Cerebellar cortex (tissue), 1 donor: ENCODE data around the gene TMTC1.

Experiments used
- DNase-seq: peaks from one replicate; pipeline ENCODE4 v3.0.0-alpha.2; 2015; ENCODE audit warnings: low spot score

Gene TMTC1

DNA sequence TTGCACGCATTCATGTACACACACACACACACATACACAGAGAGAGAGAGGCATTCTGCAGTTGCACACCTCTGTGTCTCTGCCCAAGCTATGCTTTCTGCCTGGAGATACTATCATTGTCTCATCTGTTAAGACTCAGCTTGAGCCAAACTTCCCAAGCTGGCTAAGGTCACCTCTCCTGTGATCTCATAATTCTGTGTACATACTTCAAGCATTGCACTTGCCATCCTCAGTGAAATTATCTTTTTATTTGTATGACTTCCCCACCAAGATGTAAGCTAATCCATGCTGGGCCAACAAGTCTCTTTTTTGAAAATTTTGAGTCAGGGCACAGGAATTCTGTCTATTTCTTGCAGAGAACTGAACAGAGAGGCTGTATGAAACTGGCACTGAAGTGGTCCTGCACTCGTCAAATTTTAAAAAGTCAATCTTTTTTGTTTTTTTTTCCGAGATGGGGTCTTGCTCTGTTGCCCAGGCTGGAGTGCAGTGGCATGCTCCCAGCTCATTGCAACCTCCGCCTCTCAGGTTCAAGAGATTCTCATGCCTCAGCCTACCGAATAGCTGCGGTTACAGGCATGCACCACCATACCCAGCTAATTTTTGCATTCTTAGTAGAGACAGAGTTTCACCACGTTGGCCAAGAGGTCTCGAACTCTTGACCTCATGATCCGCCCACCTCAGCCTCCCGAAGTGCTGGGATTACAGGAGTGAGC is 44.3 kb downstream of the TMTC1 start:
- DNase-seq, result no peak

DNA sequence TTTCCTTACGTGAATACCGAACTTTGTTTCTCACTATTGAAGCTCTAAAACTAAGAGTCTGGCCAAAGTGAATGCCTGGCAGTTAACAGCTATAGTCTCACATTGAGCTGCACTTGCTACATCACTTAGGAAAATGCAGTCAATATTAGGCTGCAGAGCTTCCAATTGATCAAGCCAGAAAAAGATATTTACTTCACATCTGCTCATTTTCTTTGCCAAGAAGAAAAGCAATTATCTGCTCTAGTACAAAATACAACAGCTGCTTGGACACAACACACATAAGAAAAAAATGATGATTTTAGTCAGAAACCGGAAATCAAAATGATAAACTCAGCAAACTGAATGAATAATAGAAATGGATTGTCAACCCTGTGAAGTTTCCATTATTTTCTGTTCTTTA is 45.4 kb downstream of the TMTC1 start:
- no peak for DNase-seq

DNA sequence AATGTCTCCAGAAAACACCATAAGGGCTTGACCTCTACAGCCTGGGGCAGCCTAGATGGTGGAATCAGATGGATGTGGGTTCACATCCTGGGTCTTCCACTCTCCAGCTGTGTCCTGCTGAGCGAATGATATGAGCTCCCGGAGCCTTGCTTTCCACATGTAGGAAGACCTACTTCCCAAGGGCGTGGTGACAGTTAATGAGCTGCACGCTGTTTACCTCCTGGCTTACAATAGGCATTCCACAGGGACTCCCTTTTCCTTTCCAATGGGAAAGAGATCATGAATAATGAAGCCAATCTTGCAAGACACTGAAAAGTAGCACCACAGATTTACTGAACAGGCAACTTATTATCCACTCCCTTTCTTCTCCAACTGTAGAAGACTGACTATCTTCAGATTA is 46.1 kb downstream of the TMTC1 start:
- DNase-seq, result no peak

DNA sequence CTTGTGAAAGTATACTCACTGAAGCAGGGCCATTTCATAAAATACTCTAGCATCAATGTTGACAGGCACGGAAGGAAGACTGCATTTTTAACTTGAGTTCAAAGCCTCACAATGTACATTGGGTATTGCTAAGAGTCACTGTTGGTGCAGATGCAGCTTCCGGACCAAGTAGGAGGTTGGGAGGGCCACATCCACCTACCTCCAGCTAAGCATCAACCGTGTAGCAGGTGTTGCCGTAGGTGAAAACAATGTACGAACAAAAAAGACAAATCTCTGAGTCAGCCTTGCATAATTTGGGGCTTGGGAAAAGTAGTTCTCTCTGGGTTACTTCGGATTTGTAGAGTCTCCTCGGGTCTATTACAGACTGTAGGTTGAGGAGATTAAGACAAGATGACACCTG is 48.1 kb downstream of the TMTC1 start:
- DNase-seq, result no peak

DNA sequence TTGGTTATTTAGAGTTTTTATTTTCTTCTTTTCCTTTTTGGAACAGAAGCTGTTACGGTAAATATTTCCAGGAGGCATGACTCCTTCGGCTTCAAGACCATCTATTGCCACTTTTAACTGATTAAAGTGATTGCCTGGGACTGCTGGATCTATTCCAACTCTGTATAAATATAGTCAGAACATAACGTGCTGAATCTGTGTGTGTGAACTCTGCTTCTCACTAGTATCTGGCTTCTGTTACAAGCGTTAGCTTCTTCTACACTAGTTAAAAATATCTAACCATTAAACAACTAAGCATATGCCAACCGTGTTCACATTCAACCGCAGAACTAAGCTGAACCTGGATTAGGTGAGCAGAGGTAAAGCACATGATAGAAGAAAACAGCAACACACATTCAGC is 49.0 kb downstream of the TMTC1 start:
- DNase-seq, result no peak

DNA sequence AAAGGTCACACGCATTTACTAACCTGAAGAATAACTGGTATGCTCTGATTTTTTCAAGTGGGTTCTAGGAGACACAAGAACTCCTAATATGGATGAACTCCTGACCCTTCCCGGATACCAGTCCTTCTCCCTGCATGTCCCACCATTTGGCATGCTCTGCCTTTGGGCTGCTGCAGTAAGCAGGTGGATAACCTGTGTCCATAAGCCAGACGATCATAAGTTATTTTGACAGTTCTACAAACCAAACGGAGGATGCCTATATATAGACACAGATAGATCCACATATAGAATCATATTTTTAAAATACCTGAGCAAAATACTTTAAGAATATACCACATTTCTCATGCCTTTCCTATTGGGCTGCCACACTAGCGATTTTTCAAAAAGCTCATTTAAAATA is 49.4 kb downstream of the TMTC1 start:
- no peak for DNase-seq

DNA sequence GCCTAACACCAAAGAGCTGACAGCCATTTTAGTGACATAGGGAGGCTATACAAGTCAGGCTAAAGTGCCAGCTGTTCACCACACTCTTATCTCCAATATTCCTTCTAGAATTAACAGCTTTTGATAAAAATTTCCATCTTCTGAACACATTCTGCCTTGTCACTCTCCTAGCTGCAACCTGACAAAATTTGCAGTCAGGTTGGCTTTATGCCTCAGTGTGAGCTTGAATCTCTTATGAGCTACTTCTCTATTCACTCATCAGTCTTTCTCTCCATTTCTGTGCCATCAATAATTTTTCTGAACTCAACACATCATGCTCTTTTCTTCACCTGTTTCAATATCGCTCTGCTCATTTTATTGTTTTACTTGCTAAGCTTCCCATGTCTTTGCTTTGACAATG is 50.2 kb downstream of the TMTC1 start:
- no peak for DNase-seq

DNA sequence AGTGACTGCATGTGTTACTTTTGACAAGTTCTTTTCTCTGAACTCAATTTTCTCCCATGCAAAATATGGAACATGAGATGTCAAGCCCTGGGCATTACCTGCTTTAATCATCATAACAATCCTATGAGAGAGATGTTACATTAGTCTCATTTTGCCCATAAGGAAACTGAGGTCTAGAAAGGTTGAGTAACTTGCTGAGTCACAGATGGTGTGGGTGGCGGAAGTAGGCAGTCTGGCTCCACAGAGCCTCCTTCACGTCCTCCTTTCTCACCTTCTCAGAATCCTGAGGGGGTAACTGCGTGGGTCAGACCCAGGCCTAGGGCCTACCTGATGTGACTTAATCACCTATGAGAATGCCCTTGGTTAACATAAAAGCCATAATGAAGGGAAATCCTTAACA is 50.7 kb downstream of the TMTC1 start:
- no peak for DNase-seq

DNA sequence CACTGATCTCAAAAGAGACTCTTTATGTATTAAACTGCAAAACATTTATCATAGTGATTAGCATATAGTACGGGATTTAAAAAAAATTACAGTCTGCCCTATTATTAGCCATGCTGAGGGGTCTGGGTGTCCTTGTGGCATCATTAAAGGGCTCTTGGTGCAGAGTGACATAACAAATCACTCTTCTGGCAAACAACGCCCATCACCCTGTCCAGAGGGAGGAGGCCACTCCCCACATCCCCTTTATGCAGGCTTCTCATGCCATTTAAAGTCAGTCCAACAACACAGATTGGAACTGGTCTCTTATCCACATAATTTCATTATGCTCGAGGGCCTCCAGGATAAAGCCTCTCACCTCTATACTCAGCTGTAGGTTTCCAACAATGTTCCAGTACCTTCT is 51.1 kb downstream of the TMTC1 start:
- DNase-seq, result no peak

DNA sequence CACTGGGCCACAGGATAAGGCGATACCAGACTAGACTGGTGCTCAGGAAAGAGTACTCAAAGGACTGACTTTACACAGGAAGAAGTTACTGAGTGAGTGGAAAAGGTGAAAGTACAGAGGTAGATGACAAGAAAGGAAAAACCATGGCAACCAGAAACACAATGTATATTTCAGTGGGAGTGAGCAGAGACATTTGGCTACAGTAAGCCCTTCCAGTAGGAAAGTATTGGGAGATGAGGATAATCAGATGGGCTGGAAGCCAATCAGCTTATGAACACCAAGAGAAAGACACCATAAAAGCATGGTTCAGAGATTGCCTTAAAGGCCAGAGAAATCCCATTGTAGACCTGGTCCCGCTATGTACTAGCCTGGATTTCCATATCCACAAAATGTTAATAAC is 51.6 kb downstream of the TMTC1 start:
- no peak for DNase-seq

DNA sequence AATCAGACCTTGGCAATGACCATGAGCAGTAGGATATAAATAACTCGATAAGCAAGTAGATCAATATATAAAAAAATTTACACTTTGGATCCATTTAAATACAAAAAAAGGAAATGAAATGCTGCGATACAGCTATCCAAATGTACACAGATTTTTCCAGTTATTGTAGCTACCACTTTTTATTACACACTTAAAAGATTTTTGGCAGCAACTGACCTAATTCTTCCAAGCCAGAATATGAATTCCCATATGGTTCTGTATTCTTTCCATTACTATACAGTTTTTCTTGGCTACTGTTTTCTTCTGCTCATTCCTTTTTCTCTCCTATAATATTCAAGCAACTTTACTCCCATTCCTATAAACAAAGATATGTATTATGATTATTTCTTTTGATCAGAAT is 52.2 kb downstream of the TMTC1 start:
- no peak for DNase-seq

DNA sequence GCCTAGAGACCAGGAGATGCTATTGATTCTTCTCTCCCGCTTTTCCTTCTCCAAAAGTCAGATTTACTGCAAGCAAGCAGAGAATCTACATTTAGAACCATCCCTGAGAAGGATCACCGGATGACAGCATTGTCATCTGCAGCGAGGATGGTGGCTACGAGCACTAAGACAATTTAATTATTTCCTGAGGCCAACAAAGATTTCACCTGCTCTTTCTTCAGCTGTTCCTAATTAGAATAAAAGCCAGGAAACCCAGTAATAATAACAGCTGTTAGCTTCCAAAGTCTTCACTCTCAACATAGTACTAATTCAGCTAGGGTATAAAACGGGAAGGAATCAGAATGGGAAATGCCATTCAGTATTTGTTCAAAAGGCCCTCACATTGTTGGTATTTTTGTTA is 53.3 kb downstream of the TMTC1 start:
- DNase-seq, result no peak

DNA sequence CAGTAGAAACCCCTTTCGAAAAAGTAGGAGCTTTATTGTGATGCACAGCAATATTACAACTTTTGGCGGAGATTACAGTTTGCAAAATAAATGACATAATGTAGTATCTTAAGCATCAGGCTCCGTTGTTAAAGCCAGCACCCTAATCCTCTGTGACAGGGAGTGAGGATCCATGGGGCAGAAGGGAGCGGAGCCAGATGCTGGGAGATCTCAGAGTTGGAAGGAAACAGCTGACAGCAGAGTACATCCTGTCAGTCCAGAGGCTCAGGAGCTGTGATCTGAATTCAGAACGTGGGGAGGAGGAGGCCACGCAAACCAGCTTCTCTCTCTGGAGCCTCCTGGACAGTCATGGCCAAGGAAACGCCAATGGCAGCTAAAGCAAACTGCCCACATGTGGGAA is 55.7 kb downstream of the TMTC1 start:
- no peak for DNase-seq

DNA sequence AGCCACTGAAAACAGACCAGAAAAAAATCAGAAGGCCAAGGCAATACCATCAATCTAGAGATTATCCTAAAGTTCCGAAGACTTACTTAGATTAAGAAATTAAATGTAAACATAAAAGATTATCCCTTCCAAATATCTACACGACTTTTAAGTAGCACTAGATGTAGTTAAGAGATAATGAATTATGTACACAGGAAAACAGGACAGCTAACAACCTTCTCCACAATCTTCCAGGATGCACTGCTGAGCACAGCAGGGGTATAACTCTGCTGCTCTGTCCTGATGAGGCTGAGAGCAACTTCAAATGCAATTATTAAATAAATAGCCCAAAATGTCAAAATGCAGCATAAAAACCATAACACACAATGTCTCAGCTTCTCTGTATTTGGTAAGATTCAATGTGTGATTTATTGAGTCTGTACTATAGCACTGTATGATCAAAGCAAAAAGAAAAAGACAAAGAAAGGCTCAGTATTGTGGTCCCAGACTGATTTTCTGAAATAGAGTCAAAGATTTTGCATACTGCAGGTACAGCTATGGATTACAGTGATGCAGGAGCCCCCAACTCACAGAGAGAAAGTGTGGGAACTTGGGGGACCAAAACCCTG is 56.9 kb downstream of the TMTC1 start:
- no peak for DNase-seq

DNA sequence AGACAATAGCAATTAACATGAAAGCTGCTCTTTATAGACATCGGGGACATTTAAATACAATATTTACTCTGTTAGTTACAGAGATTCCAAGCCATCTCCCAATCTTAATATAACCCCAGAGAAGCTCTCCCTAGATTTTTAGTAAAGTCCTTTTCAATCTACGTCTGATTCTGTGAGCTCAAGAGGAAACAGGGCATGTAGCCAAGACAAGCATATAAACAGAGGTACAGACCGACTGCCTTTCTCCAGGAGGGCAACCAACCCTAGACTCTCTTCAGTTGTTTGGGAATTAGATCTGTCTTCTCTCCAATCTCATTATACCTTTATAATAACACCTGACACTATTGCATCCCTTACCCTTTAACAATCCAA is 57.4 kb downstream of the TMTC1 start:
- no peak for DNase-seq

DNA sequence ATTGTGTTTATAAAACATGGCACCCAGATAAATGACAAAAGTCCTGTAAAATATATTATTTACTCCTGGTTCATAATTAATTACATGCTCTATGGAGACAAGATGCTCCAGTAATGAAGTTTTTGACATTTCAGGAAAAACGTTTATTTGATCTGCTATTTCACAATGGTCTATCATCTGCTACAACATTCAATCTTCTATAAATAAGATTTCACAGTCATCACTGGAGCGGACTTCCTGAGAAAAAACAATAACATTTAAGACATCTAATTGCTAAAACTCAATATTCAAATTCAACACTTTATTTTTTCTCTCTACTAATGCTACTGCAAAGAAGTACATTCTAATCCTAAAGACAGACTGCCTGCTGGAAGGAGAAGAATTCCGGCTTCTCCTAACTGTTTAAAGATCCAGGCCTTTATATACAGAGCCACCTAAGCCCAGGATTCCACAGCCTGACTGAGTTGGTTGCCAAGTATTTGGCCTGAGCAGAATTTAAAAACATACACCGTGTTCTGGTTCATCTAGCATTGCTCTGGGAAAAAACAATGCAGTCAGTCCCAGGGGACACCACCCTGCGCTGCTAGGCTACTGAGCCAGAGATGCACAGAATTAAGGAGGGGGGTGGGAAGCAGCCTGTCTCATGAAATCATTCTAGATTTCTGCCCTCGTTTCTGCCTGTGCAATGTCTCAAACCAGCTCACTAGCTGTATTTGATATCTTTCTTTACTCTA is 58.0 kb downstream of the TMTC1 start:
- no peak for DNase-seq

DNA sequence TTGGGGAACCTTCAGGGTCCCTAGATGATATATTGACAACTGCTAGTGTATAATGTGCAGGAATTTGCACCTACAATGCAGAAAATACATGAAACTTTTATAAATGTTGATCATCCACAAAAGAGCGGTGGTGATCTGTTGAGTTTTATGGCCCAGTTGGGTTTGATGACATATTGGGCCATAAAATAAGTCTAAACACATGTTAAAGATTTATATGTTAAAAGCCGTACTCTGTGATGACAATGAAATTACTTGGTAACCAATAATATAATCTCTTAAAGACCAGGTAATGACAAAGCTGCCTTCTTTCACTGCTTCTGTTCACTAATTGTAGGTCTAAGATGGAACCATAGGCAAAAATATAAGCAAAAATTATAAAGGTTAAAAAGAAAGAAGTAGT is 61.6 kb downstream of the TMTC1 start:
- no peak for DNase-seq

DNA sequence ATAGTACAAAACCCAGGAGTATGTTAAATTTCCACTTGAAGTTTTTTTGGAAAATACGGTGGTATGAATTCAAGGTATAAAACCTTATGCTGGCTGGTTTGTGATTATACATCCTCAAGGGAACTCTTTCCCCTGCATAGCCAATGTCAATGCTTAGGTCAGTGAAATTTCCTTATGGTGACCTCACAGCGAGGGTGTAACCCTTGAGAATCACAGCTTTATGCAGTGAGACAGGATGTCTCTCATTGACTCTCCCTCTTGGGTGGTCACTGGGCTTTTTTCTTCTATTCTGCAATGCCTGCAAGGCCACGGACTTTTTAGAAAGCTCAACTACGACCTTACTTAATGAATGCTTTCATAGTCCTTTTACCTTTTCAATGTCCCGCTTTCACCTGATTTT is 64.4 kb downstream of the TMTC1 start:
- DNase-seq, result no peak

DNA sequence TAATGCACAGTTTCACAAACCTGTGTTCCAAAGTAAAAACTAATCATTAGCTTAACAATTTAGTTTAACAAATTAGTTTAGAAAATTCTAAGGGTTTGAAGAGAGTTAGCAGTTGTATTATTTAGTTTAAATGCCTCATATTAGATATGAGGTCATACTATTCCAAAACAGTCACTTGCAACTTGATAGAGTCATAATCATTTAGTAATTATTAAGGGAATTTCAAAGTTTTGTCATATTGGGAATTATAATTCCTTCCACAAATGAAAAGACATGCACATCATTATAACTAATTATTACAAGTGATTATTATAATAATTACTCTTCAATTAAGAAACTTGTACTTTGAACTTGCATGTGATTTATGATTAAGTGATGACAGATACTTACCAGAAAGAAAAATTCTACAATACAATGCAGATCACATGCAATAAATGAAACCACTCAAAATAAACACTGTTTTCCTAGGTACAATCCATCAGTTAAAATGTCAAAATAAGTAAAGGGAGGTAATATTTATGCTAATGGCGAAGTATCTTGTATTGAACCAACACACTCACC is 66.1 kb downstream of the TMTC1 start:
- DNase-seq, result no peak

DNA sequence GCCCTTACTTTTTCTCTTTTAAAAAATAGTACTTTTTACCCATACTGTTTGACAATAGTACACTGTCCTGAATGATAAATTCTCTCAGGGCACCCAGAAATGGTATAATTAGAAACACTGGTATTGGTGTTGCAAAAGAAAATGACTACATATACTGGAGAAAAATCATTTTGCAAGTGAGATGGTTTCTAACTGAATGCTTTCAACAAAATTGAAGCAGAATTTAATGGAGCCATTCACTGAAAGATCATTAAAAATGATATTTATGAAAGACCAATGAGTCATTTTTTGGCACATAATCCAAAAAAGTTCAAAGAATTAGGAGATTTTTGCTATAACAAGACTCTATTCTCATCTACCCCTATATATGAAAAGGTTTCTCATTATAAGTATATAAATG is 68.8 kb downstream of the TMTC1 start:
- DNase-seq, result no peak

DNA sequence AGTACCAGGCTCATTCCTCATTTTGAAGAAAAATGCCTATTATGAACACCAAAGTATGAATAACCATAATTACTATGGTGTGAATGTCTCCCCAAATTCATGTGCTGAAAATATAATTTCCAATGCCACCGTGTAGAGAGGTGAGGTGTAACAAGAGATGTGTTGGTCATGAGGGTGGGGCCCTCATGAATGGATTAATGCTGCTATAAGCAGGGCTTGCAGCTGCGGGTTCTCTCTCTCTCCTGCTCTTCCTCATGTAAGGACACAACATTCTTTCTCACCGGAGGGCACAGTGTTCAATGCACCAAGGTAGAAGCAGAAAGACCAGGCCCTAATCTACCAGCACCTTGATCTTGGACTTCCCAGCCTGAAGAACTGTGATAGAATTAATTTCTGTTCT is 70.0 kb downstream of the TMTC1 start:
- no peak for DNase-seq

DNA sequence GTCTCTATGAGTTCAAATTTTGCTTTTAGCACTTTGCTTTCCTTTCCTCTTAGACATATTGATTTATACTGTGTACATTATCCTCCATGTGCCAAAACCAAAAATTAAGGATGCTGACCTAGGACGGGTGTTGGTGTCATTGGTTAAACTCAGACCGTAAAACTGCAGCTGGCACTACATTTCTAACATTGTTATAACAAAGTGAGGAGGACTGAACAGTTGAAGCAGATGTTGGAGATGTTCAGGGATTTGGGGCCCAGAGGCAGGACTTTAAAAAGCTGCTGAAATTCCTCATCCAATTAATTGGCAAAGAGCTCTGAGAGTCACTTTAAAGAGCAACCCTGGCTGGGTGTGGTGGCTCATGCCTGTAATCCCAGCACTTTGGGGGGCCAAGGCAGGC is 72.4 kb downstream of the TMTC1 start:
- DNase-seq, result no peak

DNA sequence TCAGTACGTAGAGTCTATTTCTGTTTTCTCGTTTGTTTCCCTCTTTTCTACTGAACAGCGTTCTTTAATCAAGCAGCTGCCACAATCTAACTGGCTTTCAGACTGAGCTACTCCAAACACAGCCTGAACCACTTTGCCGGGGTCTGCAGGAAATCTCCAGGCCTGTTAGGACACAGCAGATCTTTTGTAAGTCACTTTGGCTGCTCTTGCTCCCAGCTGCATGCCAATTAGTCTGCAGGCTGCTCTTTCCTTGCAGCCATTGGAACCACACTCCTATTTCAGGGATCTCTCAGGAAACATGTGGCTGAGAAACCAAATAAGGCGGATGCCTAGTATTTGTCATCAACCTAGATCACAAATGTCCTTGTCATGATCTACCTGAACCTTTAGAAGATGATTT is 73.6 kb downstream of the TMTC1 start:
- peak; percentile 5 for DNase-seq
